AG09309 (cell line): ENCODE data around the gene SERINC3.

Source experiments
- DNase-seq: peaks from one replicate; pipeline ENCODE4 v3.0.0-alpha.2; 2010; ENCODE audit warnings: low read depth
- H3K4me3 ChIP-seq: 2 replicates; pipeline ENCODE4 v1.5.1; 2011; ENCODE audit warnings: mild to moderate bottlenecking, low read depth, low read length, moderate library complexity; ENCODE audit not compliant: control insufficient read depth
- TF ChIP-seq, protein P1 (sequence below): IDR thresholded peaks from 2 replicates; pipeline ENCODE4 v1.5.1; 2011; ENCODE audit warnings: mild to moderate bottlenecking, low read depth, low read length, inconsistent platforms; ENCODE audit not compliant: insufficient read depth, control insufficient read depth; ENCODE audit errors: missing control alignments

The SERINC3 gene

DNA sequence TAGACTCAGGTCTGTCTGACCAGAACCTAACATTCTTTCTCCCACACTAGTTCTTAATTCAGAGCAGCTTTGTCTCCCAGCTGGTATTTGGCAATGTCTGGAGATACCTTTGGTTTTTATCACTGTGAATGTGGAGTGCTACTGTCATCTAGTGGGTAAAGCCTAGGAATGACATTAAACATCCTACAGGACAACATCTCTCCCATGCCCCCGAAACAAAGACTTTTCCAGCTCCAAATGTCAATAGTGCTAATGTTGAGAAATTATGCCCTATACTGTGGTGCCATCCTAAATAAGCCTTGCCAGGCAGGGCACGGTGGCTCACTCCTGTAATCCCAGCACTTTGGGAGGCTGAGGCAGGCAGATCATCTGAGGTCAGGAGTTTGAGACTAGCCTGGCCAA is 50.4 kb downstream of the SERINC3 start:
- DNase-seq = peak; percentile 46
- no peak overlapping the region for H3K4me3 ChIP-seq
- TF ChIP-seq, protein P1, sequence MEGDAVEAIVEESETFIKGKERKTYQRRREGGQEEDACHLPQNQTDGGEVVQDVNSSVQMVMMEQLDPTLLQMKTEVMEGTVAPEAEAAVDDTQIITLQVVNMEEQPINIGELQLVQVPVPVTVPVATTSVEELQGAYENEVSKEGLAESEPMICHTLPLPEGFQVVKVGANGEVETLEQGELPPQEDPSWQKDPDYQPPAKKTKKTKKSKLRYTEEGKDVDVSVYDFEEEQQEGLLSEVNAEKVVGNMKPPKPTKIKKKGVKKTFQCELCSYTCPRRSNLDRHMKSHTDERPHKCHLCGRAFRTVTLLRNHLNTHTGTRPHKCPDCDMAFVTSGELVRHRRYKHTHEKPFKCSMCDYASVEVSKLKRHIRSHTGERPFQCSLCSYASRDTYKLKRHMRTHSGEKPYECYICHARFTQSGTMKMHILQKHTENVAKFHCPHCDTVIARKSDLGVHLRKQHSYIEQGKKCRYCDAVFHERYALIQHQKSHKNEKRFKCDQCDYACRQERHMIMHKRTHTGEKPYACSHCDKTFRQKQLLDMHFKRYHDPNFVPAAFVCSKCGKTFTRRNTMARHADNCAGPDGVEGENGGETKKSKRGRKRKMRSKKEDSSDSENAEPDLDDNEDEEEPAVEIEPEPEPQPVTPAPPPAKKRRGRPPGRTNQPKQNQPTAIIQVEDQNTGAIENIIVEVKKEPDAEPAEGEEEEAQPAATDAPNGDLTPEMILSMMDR = peak; percentile 74

DNA sequence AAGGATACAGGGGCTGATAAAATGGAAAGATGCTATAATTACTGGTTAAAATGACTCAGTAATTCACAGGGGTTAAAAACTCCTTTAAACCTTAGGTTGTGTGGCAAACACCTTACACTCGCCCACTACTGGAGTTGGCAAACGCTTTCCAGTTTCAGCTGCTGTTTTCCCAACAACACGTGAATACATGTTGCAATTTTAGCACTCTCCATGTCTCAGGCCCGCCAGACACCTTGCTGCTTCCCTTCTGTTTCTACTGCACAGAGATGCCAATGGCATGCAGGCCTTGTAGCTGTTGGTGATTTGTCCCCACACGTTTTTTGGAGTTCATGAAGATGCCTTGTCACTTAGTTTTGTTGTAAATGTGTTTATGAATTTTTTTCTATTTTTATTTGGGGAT is 51.5 kb downstream of the SERINC3 start:
- no peak for DNase-seq
- no peak overlapping the region for H3K4me3 ChIP-seq
- TF ChIP-seq, protein P1 = no peak

DNA sequence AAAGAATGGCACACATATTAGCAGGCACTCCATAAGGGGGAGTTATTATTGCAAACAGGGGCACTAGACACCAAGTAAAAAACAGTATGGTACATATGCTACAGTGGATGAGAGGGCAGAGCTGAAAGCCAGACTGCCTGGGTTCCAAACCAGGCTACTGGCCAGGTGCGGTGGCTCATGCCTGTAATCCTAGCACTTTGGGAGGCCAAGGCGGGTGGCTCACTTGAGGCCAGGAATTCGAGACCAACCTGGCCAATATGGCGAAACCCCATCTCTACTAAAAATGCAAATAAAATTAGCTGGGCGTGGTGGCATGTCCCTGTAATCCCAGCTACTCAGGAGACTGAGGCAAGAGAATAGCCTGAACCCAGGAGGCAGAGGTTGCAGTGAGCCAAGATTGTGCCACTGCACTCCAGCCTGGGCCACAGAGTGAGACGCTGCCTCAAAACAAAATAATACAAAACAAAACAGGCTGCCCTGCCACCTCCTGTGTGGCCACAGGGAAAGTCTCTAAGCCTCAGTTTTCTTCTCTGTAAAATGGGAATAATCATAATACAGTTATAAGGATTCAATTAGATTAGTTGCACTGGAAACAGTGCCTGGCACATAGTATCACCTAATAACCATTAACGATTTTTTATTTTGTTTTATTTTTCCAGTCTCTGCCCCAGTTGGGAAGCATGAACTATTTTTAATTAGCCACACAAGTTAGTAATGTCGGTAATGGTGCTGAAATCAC is 53.7 kb downstream of the SERINC3 start:
- TF ChIP-seq, protein P1 = no peak
- H3K4me3 ChIP-seq = no peak overlapping the region
- DNase-seq = no peak

DNA sequence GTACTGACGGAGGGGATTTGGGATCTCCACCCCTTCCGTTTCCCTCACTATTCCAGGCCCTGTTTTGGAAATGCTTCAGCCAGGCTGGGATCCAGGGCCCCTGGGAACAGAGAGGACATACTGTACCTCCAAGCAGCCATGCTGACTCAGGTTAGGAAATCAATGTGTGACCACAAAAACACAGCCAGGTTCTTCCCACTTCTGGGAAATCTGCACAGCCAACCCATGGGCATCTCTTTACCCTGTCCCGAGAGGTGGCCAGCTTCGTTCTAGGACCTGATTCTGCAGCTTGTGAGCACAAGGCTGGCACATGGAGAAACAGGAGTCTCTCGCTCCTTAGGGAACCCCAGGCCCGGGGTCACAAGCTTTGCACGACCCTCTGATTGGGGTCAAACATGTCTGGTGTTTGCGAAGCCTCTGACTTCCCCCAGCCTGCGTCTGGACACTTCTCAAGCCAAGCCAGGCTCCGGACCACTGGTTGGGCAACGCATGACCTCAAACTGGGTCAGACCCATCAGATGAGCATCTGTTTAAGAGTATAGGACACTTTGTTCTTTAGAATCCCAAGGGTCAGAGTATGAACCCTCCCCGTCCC is 54.5 kb downstream of the SERINC3 start:
- DNase-seq = no peak
- TF ChIP-seq, protein P1 = no peak
- no peak overlapping the region for H3K4me3 ChIP-seq

DNA sequence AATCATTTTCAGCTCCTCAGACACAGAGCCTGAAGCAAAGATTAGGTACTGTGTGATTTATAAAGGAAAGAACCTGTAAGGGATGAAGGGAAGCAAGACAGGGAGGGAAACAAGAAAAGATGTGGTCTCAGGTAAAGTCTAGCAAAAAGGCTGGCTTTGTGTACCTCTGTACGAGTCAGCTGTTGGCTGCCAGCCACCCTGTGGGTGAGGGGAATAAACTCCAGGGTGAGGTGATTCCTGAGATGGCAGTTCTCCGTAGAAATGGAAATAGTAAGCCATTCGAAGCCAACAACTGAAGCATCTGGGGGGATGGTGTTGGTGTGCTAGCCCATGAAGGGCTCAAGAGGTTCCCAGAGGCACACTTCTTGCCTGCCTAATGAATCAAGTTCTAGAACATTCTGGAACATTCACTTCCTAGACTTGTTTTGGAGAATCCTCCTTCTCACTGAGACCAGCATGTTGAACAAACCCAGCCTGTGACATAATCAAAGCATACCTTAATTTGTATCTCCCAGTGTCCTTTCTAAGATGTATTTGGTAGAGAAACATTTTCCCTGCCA is 56.8 kb downstream of the SERINC3 start:
- TF ChIP-seq, protein P1 = no peak
- no peak for DNase-seq
- no peak overlapping the region for H3K4me3 ChIP-seq

DNA sequence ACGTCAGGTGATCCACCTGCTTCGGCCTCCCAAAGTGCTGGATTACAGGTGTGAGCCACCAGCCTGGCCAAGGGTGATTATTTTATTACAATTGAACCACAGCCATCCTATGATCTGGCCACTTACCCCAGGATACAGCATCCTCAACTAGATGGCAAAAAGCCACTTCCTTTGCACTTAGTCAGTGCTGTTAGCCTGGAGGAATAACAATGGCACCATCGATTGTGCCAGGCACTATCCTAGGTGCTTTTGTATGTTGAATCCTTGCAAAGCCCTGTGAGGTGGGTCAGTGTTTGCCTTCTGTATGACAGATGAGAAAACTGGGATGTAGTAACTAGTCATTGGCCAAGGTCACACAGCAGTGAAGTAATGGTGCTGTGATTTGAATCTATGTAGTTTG is 57.4 kb downstream of the SERINC3 start:
- no peak for DNase-seq
- H3K4me3 ChIP-seq = no peak overlapping the region

More for the DNA sequence above, 57.4 kb downstream of the SERINC3 start:
- TF ChIP-seq, protein P1 = no peak
